GM19240 (cell line): ENCODE measurements around the gene TUFT1.
"Not testable (repeated sequence)": the region's sequence is repeated elsewhere in the genome, so short reads cannot be mapped to it uniquely, and the experiment has no call there.

Experiments
- DNase-seq: peaks from one replicate; pipeline ENCODE4 v3.0.0; 2011; ENCODE audit warnings: low spot score; ENCODE audit not compliant: insufficient read length

Gene TUFT1

DNA sequence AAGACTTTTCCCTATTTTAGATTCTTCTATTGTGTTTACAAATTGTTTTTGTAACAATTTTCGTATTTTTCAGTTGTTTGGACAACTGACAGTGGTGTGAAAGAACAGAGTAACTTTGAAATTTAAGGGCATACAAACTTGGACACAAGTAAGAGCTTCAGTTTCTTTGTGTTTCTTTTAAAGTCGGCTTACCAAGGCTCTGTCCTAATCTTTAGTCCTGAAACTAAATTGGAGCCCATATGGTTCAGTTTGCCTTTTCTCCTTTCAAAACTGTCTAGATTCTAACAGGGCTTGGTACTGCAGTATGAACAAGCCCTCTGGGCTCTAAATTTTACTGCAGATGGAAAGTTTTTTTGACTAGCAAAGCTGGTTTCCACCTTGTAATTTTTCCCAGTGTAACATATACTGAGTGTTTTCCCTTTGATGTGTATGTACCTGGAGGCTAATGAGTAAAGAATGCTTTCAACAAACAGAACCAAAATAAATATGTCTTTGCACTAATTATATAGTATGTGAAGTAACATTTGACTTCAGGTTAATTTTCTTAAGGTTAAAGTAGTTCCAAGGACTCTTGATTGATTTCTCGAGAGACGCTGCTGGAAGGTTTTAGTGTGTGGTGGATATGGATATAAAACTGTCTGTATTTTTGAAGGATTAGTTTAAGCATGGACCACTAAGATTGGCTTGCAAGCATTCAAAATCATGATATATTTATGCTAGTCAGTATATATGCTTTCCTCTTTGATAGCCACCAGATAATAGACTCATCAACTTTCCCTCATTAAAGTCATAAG is 75.8 kb downstream of the TUFT1 start:
- DNase-seq, result no peak

GRCh38 chr1:151616505-151616849 is 76.4 kb downstream of the TUFT1 start:
- no peak for DNase-seq

DNA sequence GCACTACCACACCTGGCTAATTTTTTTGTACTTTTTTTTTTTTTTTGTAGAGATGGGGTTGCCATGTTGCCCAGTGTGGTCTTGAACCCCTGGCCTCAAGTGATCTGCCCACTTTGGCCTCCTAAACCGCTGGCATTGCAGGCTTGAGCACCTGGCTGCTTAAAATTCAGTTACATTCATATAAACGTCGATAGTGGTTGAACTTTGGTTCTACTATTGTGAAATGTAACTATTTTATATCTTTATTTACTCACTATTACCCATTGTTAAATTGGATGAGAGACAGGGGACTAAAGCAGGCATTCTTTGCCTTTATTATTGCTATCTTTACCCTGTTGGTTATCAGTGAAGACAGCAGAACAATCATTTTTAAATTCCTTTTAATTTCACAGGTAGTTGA is 77.9 kb downstream of the TUFT1 start:
- DNase-seq, result no peak

DNA sequence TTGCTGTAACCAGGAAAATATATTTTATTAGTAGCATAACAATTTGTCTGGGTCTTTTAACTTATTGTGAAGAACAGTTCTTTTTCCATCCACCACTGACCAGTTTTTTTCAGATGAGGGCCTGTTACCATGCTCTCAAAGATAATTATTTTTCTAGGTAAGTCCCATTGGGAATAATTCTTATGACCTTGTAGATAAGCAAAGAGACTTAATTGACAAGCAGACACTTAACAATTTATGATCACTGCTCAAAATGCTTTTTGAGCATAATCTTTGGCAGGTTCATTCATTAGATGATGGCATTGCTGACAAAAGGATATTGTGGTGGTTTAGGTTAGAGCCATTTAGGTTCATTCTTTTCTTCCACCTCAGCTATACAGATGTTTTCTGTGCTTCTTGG is 78.4 kb downstream of the TUFT1 start:
- DNase-seq, result no peak

DNA sequence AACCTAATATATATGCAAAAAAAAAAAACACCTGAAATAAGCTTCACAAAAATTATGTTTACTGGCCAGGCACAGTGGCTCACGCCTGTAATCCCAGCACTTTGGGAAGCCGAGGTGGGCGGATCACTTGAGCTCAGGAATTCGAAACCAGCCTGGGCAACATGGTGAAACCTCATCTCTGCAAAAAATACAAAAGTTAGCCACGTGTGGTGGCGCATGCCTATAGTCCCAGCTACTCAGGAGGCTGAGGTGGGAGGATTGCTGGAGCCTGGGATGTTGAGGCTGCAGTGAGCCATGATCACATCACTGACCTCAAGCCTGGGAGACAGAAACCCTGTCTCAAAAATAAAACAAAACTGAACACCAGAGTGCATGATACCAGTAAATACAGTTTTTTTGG is 78.9 kb downstream of the TUFT1 start:
- DNase-seq, result not testable (repeated sequence)

DNA sequence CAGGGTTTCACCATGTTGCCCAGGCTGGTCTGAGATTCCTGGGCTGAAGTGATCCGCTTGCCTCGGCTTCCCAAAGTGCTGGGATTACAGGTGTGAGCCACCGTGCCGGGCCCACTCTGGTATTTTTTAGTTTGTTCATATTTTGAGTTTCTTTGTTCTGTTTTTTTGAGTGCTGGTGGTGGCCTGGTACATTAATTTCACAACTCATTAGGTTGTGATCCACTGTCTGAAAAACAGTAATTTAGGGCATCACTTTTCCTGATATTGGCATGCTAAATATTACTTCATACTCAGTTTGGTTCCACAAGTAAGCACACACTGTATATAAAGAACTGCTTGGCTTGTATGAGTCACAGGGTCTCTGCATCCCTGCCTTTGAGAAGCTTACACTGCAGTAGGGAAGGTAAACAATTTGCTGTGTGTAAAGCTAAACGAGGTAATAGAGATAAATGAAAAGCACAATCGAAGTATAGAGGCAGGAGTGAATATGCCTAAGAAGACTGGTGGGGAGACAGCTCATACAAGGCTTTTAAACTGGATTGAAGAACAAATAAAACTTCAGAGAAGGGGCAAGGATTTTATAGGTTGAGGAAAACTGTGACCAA is 79.5 kb downstream of the TUFT1 start:
- DNase-seq, result no peak

DNA sequence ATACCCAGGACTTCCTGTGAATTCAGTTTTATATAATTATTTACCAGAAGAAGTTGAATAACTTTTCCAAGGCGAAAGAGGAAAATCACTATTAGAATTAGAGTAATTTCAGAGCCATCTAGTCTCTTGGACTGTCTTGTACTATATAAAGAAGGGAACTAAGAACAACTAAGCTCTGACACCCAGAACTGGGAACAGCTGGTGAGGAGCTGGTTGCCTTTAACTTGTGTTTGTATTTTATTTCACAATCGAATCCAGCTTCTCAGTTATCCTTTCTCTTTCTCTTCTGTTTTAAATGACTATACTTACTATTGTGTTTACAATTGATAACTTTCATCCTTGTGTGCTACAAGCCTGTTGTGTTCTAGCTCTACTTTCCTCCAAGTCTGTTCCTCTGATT is 80.2 kb downstream of the TUFT1 start:
- DNase-seq, result no peak

GRCh38 chr1:151621351-151621750 is 81.2 kb downstream of the TUFT1 start:
- DNase-seq, result no peak

DNA sequence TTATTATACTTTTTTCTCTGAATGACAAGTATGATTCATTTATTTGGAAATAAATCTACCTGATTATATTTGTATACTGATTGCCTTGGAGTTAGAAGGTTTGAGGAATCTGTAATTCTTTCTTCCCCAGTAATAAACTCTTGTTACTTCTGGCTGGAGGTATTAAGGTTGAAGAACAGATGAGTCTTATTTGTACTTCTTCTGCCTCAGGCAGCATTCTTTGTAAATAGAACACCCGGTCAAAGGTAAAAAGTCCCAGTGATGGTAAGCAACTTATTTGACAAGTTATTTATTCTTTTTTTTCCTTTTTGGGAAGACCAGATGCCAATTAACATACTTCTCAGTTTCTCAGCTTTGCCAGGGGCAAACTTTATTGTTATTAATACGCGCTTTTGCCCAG is 84.7 kb downstream of the TUFT1 start:
- DNase-seq, result no peak

DNA sequence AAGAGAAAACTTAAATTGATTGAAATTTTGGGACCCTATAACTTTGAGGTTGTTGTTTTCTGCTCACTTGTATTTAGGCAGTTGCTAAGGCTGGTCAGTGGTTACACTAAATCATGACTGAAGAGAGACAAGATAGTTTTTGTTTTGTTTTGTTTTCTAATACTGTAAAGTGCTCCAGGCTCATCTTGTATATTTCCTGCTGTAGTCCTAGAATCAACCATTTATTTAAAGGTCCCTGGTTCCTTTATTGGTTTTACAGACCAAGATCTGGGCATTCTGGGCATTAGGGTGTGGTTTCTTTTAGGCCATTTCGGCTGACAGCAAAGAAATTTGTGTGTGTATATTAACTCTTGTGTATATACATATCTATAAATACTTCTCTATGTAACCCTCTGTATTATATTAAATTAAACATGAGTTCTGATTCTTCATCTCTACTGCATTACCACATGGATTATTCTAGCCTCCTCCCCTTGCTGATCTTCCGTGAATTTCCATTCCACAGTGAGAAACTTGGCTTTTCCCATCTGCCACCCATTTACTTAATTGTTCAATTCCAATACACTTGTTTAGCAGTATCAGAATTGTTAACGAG is 86.7 kb downstream of the TUFT1 start:
- DNase-seq, result no peak

DNA sequence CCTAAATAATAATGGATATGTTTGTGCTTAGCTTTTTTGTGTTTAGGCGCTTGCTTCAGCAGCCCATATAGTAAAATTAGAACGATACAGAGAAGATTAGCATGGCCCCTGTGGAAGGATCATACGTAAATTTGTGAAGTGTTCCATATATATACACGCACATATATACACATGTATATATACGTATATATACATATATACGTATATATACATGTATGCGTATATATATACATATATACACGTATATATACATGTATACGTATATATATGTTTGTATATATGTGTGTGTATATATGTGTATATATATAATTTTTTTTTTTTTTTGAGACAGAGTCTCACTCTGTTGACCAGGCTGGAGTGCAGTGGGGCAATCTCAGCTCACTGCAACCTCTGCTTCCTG is 89.2 kb downstream of the TUFT1 start:
- DNase-seq, result no peak
